NOMO-1 treated with dmso at 0.1 percent for 144 hours (cell line): ENCODE measurements around the gene LY6G6D.
A peak's percentile ranks its signal among the peaks of the same experiment; 100 is the strongest.

ENCODE experiments used
- DNase-seq: peaks from one replicate; lab custom pipeline; 2025; ENCODE audit not compliant: unreplicated experiment; lab: John Stamatoyannopoulos, UW

Gene LY6G6D, protein sequence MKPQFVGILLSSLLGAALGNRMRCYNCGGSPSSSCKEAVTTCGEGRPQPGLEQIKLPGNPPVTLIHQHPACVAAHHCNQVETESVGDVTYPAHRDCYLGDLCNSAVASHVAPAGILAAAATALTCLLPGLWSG

DNA sequence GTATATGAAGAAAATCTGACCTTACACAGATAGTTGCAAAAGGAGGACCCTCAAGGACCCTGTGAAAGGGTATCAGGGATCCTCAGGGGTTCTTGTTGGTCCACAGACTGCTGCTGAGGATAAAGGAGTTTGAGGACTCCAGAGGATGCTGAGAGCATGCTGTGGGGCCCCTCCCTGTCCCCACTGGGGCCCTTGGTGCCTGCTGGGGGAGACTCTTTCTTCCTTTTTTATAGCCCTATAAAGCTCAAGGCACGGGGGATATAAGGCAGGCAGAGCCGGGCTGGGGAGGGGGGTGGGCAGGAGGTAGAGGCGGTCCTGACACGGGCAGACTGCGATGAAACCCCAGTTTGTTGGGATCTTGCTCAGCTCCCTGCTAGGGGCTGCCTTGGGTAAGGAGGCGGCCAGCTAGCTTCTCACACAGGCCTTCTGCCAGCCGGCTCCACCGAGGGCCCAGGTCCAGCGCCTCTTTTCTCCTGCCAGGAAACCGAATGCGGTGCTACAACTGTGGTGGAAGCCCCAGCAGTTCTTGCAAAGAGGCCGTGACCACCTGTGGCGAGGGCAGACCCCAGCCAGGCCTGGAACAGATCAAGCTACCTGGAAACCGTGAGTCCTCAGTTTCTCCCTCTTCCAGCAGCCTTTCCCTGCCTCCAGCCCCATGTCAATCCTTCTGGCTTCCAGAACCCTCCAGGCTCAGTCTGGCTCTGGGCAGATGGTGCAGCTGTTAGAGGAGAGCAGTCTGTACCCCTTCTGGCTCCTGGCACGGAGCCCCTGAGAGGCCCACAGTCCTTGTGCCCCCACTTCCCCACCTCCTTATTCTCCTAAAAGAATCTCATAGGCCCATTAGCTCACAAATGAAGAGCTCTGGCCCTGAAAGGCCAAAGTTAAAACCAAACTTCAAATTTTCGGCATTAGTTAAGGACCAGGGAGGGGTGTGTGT is at the start of gene LY6G6D:
Gene LY6G6D, plus strand, starts transcription at position 327 of the 937 bp plus-strand sequence. Its CDS starts 8 bp downstream, at position 335.
- no peak for DNase-seq

DNA sequence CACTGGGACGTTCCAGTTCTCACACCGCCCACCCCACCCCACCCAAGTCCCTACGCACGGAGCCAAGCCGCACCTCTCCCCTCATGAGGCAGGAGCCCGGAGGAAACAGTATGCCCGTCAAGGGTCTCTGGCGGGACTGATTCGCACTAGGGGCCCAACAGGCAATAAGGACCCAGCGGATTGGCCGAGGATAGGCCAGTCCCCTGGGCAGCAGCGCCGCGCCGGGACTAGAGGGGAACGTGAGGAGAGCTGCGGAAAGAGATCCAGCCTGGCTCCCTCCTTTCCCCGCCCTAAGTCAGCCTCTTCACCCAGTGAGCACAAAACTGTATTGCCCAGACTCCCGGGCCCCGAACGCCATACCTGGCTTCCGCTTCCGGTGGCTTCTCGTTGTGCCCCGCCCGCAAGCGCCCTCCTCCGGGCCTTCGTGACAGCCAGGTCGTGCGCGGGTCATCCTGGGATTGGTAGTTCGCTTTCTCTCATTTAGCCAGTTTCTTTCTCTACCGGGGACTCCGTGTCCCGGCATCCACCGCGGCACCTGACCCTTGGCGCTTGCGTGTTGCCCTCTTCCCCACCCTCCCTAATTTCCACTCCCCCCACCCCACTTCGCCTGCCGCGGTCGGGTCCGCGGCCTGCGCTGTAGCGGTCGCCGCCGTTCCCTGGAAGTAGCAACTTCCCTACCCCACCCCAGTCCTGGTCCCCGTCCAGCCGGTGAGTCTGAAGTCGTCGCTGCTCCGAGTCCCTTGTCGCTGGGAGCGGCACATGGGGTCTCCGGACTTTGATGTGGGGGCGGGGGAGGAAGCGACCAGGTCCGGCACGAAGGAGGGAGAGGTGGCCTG is 49.4 kb upstream of the LY6G6D start, which contains the start of gene CSNK2B:
Gene CSNK2B, plus strand, starts transcription at position 580 of the 836 bp plus-strand sequence. CDS start 752 bp downstream, outside the sequence.
- DNase-seq = peak; percentile 97

DNA sequence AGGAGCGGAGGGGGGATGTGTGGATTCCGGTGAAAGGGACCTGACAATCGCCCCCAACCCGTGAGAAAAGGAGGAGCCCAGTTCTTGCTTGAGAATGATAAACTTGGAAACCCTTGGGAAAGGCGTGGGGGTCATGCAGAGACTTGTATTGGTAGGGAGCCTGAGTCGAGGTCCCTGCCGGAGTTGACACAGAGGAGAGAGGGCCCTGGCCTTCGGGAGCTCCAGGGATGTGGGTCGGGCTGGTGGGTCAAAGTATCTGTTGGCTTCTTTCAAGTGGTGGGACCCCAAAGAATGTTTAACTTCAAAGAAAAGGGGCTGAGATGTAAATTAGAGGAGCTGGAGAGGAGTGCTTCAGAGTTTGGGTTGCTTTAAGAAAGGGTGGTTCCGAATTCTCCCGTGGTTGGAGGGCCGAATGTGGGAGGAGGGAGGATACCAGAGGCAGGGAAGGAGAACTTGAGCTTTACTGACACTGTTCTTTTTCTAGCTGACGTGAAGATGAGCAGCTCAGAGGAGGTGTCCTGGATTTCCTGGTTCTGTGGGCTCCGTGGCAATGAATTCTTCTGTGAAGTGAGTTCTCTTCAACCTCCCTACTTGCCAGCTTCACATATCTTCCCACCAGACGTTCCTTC is 48.7 kb upstream of the LY6G6D start:
- no peak for DNase-seq

DNA sequence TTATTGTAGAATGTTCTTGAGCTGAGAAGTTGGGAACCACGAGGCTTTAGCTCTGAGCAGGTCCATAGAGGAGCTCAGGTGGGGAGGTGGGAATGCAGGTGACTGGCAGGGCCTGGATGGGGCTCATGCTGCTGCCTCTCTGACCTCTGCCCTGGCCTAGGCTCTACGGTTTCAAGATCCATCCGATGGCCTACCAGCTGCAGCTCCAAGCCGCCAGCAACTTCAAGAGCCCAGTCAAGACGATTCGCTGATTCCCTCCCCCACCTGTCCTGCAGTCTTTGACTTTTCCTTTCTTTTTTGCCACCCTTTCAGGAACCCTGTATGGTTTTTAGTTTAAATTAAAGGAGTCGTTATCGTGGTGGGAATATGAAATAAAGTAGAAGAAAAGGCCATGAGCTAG is 45.5 kb upstream of the LY6G6D start, which contains the start of gene LY6G5B:
Gene LY6G5B, plus strand, starts transcription at position 301 of the 400 bp plus-strand sequence. CDS start 975 bp downstream, outside the sequence.
- DNase-seq = no peak

DNA sequence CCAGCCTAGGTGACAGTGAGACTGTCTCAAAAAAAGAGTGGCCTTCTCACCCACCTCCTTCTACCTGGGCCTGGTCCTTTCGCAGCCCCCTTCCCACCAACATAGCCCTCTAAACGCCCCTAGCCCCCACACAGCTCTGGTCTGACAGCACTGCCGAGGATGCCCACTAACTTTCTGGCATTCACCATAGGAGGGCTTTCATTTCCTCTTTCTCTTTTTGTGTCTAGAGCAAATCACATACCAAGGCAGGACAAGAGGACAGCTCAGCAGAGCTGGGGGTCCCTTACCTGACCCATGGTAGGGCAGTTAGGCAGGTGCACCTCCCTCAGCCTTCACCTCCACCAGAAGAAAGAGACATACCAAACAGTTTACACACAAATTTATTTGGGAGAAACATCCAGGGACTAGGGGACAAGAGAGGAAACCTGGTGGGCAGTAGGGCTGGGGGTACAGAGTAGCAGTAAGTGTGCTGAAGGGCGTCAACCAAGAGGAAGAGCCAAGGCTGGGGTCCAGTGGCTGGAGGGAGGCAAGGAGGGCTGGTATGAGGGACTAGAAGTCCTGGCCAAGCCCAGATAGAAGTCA is 38.7 kb upstream of the LY6G6D start:
- DNase-seq = peak; percentile 8

DNA sequence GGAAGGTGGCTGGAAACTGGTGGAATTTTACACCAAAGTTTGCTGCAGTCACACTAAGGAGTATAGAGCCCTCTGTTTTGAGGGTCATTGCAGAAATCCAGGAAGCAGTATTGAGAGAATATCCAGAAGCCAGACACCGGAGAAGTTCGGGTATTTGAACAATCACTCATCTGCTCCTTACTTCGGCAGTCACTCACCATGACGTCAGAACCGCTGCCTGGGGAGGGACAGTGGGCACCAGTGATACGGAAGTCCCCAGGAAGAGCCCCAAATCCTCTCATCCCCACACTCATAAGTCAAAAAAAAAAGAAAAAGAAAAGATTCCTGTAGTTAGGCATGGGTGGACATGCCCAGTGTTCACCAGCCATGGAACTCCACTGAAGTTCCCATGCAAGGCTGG is 38.2 kb upstream of the LY6G6D start:
- DNase-seq = no peak

DNA sequence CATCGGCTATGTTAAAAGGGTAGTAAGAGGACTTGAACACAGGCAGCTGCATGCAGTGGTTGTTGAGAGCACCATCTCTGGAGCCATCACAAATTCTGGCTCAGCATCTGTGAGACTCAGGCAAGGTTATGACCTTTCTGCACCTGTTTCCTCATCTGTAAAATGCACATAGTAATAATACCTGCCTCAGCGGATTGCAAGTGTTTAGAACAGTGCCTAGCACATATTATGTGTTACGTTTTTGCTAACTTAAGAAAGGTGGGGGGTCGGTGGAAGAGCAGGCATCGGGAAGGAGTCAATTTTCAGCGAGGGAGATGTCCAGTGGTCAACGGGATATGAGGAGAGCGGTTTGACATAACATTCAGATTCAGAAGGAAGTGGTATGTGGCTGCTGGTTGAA is 37.2 kb upstream of the LY6G6D start:
- no peak for DNase-seq

DNA sequence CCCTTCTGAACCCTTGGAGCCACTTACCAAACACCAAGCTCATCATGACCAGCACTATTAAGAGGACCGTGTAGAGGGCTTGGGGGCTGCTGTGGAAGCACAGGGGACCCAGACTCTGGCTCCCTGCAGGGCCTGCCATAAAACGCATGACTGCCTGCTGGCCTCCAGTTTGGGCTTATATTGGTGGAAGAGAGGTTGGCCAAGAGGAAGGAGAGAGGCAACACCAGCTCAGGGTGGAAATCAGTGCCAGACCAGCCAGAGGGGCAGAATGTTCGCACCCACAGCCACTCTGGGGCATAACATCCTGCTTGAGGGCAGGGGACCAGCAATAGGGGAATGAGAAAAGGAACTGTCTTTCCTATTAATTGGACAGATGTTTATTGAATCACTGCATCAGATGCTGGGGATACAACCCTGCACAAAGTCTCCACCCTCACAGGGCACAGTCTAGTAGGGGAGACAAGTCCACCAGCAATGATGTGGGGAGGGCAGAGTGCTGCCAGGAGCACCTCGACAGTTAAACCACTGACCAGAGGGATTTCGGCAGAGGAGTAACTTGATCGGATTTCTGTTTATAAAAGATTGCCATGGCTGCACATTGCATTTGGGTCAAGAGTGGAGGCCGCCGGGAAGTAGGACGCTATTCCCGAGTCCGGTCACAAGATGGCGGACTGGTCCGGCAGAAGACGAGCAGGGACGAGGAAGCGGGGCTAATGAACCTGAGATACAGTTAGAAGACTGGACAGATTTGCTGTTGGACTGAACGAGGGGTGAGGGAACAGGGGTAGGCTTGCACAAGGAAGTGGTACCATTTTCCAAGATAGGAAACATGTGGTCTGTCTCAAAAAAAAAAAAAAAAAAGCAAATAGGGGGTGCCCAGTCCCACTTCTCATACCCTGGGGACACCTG is 34.7 kb upstream of the LY6G6D start, which contains the start of gene LY6G5C:
Gene LY6G5C, minus strand, starts transcription at position 842 of the 909 bp plus-strand sequence. Its CDS starts 694 bp downstream, at position 148.
- DNase-seq = peak; percentile 55

DNA sequence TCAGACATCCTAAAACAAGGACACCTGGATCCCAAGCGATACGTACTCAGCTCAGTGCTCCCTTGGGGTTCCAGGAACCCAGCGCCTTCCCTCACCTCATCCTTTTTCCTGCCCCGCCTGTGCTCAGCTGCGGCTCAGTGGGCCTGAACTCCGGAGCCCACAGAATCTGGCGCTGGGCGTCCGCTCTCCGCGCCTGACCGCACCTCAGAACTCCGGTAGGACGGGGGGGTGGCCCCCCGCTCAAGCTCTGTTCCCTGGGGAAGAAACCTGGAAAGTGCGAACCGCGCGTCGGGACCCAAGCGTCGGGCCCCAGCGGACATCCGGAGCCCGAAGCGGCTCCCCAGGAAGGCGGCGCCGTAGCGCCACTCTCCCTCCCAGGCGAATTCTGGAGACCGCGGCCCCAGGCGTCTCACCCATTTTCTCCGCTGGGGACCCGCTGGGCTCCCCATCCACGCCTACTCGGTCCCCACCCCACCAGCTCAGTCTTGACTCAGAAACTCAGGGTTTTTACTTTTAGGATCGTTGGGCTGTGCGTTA is 33.9 kb upstream of the LY6G6D start:
- no peak for DNase-seq

DNA sequence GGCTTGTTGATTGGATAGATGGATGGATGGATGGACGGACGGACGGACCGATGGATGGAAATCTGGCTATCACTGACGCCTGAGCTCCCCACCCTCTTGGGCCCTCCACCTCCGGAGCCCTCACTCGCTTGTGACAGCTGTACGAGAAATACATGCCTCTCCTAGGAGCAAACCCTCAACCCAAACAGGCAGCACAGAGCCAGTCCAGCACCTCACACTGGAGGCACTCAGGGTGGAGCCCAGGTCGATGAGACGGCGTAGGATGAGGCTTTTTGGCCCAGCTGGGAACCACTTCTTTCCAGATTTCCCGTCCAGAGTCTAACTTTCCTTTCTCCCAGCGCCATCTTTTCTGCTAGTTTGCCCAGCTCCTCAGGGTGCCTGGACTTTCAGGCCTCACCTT is 31.6 kb upstream of the LY6G6D start:
- no peak for DNase-seq

DNA sequence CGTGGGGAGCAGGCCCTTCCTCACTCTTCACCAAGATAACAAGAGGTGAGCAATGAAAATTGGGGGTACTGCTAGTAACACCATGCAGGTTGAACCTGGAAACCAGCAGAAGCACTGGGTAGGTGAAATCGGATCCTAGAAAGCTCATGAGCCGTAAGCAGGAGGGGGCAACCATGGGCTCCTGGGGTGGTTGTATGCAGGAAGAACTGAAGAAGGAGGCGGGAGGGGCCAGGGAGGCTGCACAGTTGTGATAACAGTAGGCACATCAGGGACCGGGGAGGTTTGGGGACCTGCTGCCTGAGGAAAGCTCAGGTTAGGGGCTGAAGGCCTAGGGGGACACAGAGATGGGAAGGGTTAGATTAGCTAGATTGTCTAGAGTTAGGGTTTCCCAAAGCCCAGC is 28.7 kb upstream of the LY6G6D start:
- DNase-seq = no peak

DNA sequence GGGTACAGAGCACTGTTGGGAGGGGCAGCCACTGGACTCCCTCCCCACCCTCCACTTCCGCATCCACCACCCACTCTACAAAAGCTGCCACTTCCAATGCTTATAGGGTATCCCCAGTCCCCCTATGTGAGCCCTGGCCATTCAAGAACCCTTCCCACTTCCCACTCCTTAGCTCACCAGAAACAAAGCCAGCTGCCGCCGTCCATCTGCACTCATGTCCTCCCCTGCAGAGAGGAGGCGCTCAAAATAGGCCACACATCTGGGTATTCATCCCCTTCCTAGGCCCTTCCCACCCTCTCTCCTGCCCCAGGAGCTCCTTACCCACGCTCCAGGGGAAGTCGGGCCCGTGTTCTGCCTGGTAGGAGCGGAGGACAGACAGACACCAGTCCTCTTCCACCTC is 27.8 kb upstream of the LY6G6D start:
- no peak for DNase-seq

DNA sequence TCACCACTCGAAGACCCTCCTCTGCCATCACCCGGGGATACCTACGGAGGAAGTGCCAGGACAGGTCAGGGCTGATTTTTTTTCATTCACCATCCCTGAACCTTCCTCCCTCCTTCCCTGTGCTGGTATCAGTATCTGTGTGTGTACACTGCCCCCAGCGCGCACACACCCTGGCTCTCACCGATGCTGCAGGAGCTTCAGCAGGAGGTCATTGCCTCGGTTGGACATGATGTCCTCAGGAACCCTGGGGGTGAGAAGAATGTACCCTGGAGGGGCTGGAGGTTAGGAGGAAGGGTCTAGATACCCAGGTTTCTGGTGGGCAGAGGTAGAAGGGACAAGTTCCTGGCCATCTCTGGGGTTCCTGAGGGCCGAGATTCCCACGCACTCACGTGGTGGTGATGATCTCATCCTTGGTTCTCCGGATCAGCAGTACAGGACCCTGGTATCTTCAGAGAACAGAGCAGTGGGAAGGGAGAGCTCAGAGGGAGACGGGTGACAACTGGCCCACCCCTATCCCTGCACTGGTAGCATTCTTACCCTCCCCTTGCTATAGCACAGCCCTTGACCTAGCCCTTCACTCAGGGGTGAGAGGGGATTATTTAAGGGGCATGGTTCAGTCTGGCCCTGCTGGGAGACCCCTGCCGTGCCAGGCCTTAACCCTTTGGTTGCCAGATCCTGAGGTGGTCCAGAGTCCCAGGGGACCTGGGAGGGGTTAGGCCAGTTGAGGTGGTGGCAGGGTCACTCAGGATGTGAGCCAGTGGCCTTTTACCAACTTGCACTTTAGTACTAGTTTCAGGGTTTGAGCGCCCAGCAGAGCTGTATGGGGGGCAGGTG is 27.1 kb upstream of the LY6G6D start:
- DNase-seq = no peak

DNA sequence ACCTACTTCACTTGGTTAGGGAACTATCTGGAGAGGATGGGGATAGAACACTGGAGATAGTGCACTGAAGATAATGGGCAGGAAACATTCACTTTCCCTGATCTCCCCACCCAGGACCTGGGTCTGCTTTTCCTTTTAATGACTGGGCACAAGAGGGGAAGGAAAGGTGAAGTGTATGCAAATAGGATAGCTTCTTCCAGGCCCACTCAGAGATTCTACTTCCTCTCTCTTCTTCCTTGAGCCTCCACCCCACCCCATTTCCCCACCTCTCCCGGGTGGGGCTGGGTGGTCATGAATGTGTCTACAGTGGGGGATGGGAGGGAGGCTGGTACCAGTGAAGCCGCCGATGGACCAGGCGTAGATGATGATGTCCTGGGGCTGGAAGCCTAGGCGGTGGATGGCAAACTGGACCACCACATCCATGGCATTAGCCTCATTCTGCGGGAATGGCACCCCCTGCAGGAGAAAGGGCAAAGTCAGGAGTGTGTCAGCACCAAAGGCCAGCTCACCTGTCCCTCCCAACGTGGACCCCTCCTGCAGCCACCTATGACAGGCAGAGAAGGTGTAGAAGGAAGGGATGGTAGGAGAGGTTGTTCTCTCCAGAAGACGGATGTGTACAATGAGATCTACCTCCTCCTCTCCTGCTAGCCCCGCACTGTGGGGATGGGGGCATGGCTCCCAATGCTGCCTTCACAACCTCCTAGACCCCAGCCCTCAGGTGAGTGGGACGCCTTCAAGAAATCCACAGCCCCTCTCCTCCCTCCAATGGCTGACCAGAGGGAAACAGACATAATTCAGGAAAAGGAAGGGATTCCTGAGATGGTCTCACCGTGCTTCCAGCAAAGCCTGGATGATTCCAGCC is 25.7 kb upstream of the LY6G6D start:
- no peak for DNase-seq

DNA sequence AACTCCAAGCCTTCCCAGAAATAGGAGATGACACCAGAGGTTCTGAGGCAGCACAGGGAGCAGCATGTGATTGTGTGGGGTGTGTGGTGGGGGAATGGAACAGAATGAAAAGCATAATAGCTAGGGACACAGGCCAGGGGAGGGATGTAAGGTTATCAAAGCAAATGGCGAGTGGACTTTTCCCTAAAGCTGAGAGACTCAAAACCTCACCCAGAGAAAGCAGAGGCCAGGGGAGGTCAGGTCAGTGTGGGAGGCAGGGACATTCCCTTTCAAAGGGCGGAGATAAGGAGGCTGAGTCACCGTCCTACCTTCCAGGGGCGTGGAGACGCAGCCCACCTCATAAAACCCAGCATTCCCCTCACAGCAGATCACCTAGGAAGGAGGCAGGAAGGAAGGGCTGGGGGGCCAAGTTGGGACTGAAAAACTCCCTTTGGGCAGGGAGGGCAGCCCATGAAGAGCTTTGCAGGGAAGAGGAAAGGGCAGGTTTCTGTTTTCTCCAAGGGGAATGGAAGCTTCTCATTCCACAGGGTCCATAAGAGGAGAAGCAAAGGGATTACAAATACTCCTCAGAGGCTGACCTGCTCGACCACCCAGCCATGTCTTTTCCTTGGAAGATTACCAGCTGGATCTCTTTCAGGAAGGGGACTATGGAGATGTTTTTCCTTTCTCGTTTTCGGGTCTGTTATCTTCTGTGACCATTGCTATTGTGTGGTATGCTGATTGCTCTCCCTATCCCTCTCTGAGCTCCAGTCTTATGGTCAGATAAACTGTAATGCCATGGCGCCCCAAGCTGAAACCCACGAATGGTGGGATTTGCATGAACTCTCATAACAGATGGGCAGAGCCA is 24.7 kb upstream of the LY6G6D start:
- no peak for DNase-seq

DNA sequence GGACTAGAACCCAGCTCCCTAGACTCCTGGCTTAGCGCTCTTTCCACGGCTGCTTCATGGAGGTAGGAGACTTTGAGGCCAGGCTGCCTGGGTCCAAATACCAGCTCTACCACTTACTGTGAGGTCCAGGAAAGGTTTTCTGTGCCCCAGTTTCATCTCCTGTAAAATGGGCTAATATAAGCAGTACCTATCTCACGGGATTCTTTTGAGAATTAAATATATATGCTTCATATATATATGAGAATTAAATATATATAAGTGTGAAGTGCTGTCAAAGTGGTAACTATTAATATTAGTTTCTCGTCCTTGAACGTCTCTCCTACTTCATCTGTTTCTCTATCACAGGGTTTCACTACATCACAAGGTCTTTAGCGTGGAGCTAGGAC is 24.1 kb upstream of the LY6G6D start:
- no peak for DNase-seq
